Left kidney (tissue), 1 donor: ENCODE measurements around the gene AP5M1. TPM values are rescaled to one million over a fixed set of nuclear protein-coding genes. Genes with fewer than 3 reads are reported as not detected.

Experiments
- polyA plus RNA-seq: library from polyadenylated mRNA; unstranded; fragments of 120-200 nt; gene quantifications from one replicate; pipeline ENCODE4 v1.2.1, GENCODE V29; 2013; ENCODE audit not compliant: insufficient read length

AP5M1 gene
- polyA plus RNA-seq, 1 donor = 65.8 TPM

Other genes with a start within 250 kb of the AP5M1 start
- gene EXOC5, start 66 bp upstream of the AP5M1 start, polyA plus RNA-seq = 74.7 TPM
- gene NAA30, start 121.6 kb downstream of the AP5M1 start, polyA plus RNA-seq = 33.8 TPM
- 473 TPM for gene CCDC198, start 224.9 kb downstream of the AP5M1 start, polyA plus RNA-seq